ENCODE data around the gene GYS1. TPM values are rescaled to one million over a fixed set of nuclear protein-coding genes. Genes with fewer than 3 reads are reported as not detected.
"Not testable (repeated sequence)": the region's sequence is repeated elsewhere in the genome, so short reads cannot be mapped to it uniquely, and the experiment has no call there.

GYS1 gene
- total RNA-seq, 1 donor from 2014 or later, result 73.8 TPM

GRCh38 chr19:48943081-48943480 is 50.0 kb downstream of the GYS1 start:
- DNase-seq (ENCODE audit: low spot score), result no peak

- no peak for DNase-seq (ENCODE audit: low spot score)
These were observed 52.2 kb downstream of the GYS1 start for GRCh38 chr19:48940902-48941301.

- no peak for DNase-seq (ENCODE audit: low spot score)
These were observed 54.9 kb downstream of the GYS1 start for GRCh38 chr19:48938256-48938655.

- DNase-seq (ENCODE audit: low spot score), result no peak
These were observed 57.2 kb downstream of the GYS1 start for GRCh38 chr19:48935864-48936263.

GRCh38 chr19:48934837-48935236 is 58.3 kb downstream of the GYS1 start:
- DNase-seq (ENCODE audit: low spot score), result no peak

GRCh38 chr19:48933382-48933932 is 59.7 kb downstream of the GYS1 start, which contains the start of gene DHDH:
DHDH (plus strand) TSS chr19:48933699; CDS start chr19:48933722, 23 bp downstream.
- DNase-seq (ENCODE audit: low spot score), result peak; percentile 83

- no peak for DNase-seq (ENCODE audit: low spot score)
These were observed 64.7 kb downstream of the GYS1 start for GRCh38 chr19:48928164-48929025.

GRCh38 chr19:48927692-48928091 is 65.4 kb downstream of the GYS1 start:
- not testable (repeated sequence) for DNase-seq (ENCODE audit: low spot score)

- peak; percentile 81 for DNase-seq (ENCODE audit: low spot score)
These were observed 66.2 kb downstream of the GYS1 start for GRCh38 chr19:48926909-48927308.

- not testable (repeated sequence) for DNase-seq (ENCODE audit: low spot score)
These were observed 67.2 kb downstream of the GYS1 start for GRCh38 chr19:48925890-48926289.

GRCh38 chr19:48925240-48925843 is 67.8 kb downstream of the GYS1 start:
- no peak for DNase-seq (ENCODE audit: low spot score)

GRCh38 chr19:48922548-48923490 is 70.3 kb downstream of the GYS1 start:
- DNase-seq (ENCODE audit: low spot score), result no peak

- DNase-seq (ENCODE audit: low spot score), result no peak
These were observed 71.2 kb downstream of the GYS1 start for GRCh38 chr19:48921721-48922500.

- DNase-seq (ENCODE audit: low spot score), result no peak
These were observed 72.2 kb downstream of the GYS1 start for GRCh38 chr19:48920949-48921348.

- DNase-seq (ENCODE audit: low spot score), result not testable (repeated sequence)
These were observed 73.8 kb downstream of the GYS1 start for GRCh38 chr19:48919271-48919670.

- DNase-seq (ENCODE audit: low spot score), result no peak
These were observed 74.3 kb downstream of the GYS1 start for GRCh38 chr19:48918801-48919247.
